Measurements from ENCODE around the gene HSPA12B.

GRCh38 chr20:3719046-3719445 lies 13.4 kb upstream of the HSPA12B start:
- TF ChIP-seq CTCF (IDR thresholded peaks at IDR 0.05; ENCODE audit: poor library complexity) (no peak), EZH2phosphoT487 (IDR thresholded peaks at IDR 0.05; ENCODE audit: low read depth, severe bottlenecking, unreplicated experiment) (no peak), EZH2 (IDR thresholded peaks at IDR 0.05; ENCODE audit: borderline replicate concordance) (no peak)

Measured in hepatocyte (in vitro differentiated cells).